ENCODE measurements around the gene ZNF428.

The ZNF428 gene

DNA sequence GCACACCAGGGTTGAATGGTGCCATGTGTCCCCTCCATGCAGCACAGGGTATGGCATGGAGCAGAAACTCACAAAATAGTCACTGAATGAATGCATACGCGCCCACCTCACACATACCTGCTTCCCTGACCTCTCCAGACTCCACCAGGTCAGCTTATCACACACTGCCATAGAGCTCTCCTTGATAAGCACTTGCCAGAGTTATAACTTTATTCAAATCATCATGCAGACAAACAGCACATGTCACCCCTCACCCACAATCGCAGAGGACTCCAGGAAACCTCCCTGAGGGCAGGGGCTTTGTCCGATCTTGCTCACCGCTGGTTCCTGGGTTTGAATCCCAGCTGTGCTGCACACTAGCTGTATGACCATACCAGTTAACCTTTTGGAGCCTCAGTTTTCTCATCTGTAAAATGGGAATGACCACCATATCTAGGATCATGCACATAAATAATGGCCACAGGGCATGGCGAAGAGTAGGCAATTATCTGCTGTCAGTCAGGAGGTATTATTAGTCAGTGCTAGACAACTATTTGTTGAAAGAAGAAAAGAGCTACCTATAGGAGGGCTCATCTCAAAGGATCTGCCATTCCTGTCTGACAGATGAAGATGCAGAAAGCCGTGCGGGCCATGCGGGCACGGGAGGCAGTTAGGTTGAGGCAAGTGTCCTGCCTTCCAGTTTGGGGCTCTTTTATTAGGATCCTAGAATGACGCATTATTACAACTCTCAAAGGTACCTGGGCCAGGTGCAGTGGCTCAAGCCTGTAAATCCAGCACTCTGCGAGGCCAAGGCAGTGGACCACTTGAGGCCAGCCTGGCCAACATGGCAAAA lies 58.1 kb downstream of the ZNF428 start:
- DNase-seq = no peak

GRCh38 chr19:43560687-43561086 lies 58.7 kb downstream of the ZNF428 start:
- no peak for DNase-seq
